Gastroesophageal sphincter (tissue), 4 donors: ENCODE results near the gene UROC1. TPM values are rescaled to one million over a fixed set of nuclear protein-coding genes. Genes with fewer than 3 reads are reported as not detected.

ENCODE experiments used
- ATAC-seq: fragments of 150-250 bp; one replicate; pipeline ENCODE4 v1.9.1; 2016; ENCODE audit warnings: mild to moderate bottlenecking, moderate library complexity
- H3K27ac ChIP-seq, 4 donors: fragments of 200-600 bp; sonication (generic) in 3 of 4; 1 replicate in 3 of 4; 2 replicates in 1 of 4; pipeline ENCODE4 v1.5.1; 2016 to 2019
- H3K27me3 ChIP-seq: fragments of 200-600 bp; sonication (generic); one replicate; pipeline ENCODE4 v1.5.1; 2019
- H3K36me3 ChIP-seq, 2 donors: fragments of 200-600 bp; sonication (generic); one replicate each; pipeline ENCODE4 v1.5.1; 2019; ENCODE audit warnings: control low read depth in 1 of 2
- H3K4me1 ChIP-seq, 3 donors: fragments of 200-600 bp; sonication (generic); 1 replicate in 2 of 3; 2 replicates in 1 of 3; pipeline ENCODE4 v1.5.1; 2016 to 2019; ENCODE audit warnings: control low read depth in 2 of 3
- H3K4me3 ChIP-seq, 2 donors: fragments of 200-600 bp; sonication (generic); one replicate each; pipeline ENCODE4 v1.5.1; 2019; ENCODE audit warnings: mild to moderate bottlenecking in 1 of 2, moderate library complexity in 1 of 2
- H3K9me3 ChIP-seq, 3 donors: fragments of 200-600 bp; sonication (generic); one replicate each; pipeline ENCODE4 v1.5.1; 2017 to 2019; ENCODE audit warnings: control low read depth in 2 of 3
- CTCF ChIP-seq, 4 experiments: fragments of 200-600 bp in 2 of 4; fragments of 450-650 bp in 2 of 4; sonication (generic) in 1 of 4; IDR thresholded peaks; one replicate each; pipeline ENCODE4 v1.5.1; 2017 to 2019; ENCODE audit warnings: antibody characterized with exemption in 4 of 4, mild to moderate bottlenecking in 2 of 4, moderate library complexity in 2 of 4
- EP300 ChIP-seq: sonication (generic); formaldehyde crosslinking; IDR thresholded peaks from one replicate; pipeline ENCODE4 v1.6.1; 2017; ENCODE audit warnings: antibody characterized with exemption, mild to moderate bottlenecking
- POLR2A ChIP-seq, 2 donors: fragments of 450-650 bp; IDR thresholded peaks; one replicate each; pipeline ENCODE4 v1.6.1; 2017; ENCODE audit warnings: antibody characterized with exemption in 2 of 2, mild to moderate bottlenecking in 2 of 2, moderate library complexity in 1 of 2
- POLR2AphosphoS5 ChIP-seq: sonication (generic); formaldehyde crosslinking; IDR thresholded peaks from one replicate; pipeline ENCODE4 v1.6.1; 2017; ENCODE audit warnings: antibody characterized with exemption
- WGBS, 2 donors: methylation state at CpG; one replicate each; pipeline ENCODE4 v1.1.5; 2018; ENCODE audit warnings: low coverage in 1 of 2; 5-methylcytosine and 5-hydroxymethylcytosine counted together
- total RNA-seq, 4 donors: library from RNA; depleted of rRNA; stranded (reverse); fragments of >200 nt; gene quantifications; one replicate each; pipeline ENCODE4 v1.1.0, GENCODE V29; 2016

Gene UROC1
- total RNA-seq, 4 donors from 2014 or later = not detected

- H3K36me3 ChIP-seq = peaks cover 0 to 89% of the 10 kb centered on the region in 2 donors
- WGBS, 2 donors = 90% methylated on average over 9 of the region's 15 CpGs; no CpG with 5 or more reads in 1 of the 2 donors
- TF ChIP-seq CTCF (IDR thresholded peaks at IDR 0.05) (no peak), EP300 (no peak), POLR2AphosphoS5 (no peak), POLR2A (IDR thresholded peaks at IDR 0.05) (no peak)
Measured at GRCh38 chr3:126439346-126439967, 78.1 kb downstream of the UROC1 start.

GRCh38 chr3:126438746-126439145 lies 78.8 kb downstream of the UROC1 start:
- Histone ChIP-seq H3K27ac (no peak overlapping the region), H3K4me1 (no peaks in the 10 kb centered on the region), H3K27me3 (no peaks in the 10 kb centered on the region), H3K9me3 (no peaks in the 10 kb centered on the region), H3K4me3 (no peak overlapping the region), H3K36me3 (peaks cover 0 to 96% of the 10 kb centered on the region in 2 donors)
- no peak for TF ChIP-seq EP300
- no peak for TF ChIP-seq POLR2A (IDR thresholded peaks at IDR 0.05)
- TF ChIP-seq CTCF (IDR thresholded peaks at IDR 0.05) = no peak
- TF ChIP-seq POLR2AphosphoS5 = no peak
- no peak for ATAC-seq
- 85% methylated on average over 6 to 10 of the region's 10 CpGs for WGBS, 2 donors

More at GRCh38 chr3:126439346-126439967, 78.1 kb downstream of the UROC1 start:
- H3K9me3 ChIP-seq = no peaks in the 10 kb centered on the region
- no peaks in the 10 kb centered on the region for H3K4me1 ChIP-seq
- H3K27me3 ChIP-seq = no peaks in the 10 kb centered on the region
- H3K27ac ChIP-seq = no peak overlapping the region
- ATAC-seq = no peak
- H3K4me3 ChIP-seq = no peak overlapping the region

- H3K27ac ChIP-seq = no peak overlapping the region
- no peak overlapping the region for H3K4me3 ChIP-seq
- peaks cover 0 to 97% of the 10 kb centered on the region in 2 donors for H3K36me3 ChIP-seq
- no peaks in the 10 kb centered on the region for H3K27me3 ChIP-seq
- WGBS, 2 donors = 67 to 78% methylated on average over 2 to 3 of the region's 8 CpGs
- TF ChIP-seq EP300 = no peak
- no peak for TF ChIP-seq POLR2A (IDR thresholded peaks at IDR 0.05)
- no peak for TF ChIP-seq POLR2AphosphoS5
- no peak for TF ChIP-seq CTCF (IDR thresholded peaks at IDR 0.05)
- no peaks in the 10 kb centered on the region for H3K4me1 ChIP-seq
- no peak for ATAC-seq
- H3K9me3 ChIP-seq = no peaks in the 10 kb centered on the region
Measured at GRCh38 chr3:126438186-126438585, 79.4 kb downstream of the UROC1 start.

- Histone ChIP-seq H3K4me3 (no peak overlapping the region), H3K9me3 (no peaks in the 10 kb centered on the region), H3K27me3 (no peaks in the 10 kb centered on the region), H3K4me1 (no peaks in the 10 kb centered on the region), H3K36me3 (peaks cover 0 to 87% of the 10 kb centered on the region in 2 donors), H3K27ac (no peak overlapping the region)
- WGBS, 2 donors = 79 to 80% methylated on average over 5 to 14 of the region's 18 CpGs
- TF ChIP-seq EP300 (no peak), POLR2A (IDR thresholded peaks at IDR 0.05) (no peak), POLR2AphosphoS5 (no peak), CTCF (IDR thresholded peaks at IDR 0.05) (no peak)
- ATAC-seq = no peak
Measured at GRCh38 chr3:126436826-126437717, 80.5 kb downstream of the UROC1 start.
